Measurements from ENCODE around the gene STX12. TPM values are rescaled to one million over a fixed set of nuclear protein-coding genes. Genes with fewer than 3 reads are reported as not detected.
"Not testable (repeated sequence)": the region's sequence is repeated elsewhere in the genome, so short reads cannot be mapped to it uniquely, and the experiment has no call there.

STX12 gene
- total RNA-seq, 1 donor from 2014 or later, result 47.7 TPM

DNA sequence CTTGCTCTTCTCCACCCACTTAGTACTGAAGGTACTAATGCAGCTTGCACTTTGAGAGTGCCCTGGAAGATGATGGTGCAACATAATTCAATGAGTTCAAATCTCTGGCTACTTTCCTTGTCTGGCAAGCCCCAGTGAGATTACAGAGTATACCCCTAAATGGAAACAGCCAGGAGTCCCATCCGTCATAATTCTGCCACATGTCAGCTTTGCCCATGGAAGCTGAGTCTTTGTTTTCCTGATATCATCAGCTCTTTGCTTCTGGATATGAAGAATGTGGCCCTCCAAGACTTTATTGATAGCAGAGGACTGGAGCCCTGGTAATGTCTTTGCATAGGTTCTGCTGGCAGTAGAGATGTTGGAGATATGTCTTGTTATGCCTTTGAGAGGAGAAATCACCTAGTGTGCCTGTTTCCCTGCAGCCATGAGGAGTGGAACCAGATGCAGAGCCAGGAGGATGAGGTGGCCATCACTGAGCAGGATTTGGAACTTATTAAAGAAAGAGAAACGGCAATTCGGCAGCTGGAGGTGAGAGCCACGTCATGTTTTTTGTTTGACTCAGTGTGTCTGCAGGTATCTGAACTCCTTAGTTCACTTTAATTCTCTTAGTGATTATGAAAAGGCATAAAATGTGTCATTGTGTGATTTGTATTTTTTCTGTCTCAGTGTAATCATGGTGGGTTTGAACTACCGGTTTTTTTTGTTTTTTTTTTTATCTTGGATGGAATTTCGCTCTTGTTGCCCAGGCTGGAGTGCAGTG, 38.9 kb downstream of the STX12 start:
- DNase-seq, result no peak

DNA sequence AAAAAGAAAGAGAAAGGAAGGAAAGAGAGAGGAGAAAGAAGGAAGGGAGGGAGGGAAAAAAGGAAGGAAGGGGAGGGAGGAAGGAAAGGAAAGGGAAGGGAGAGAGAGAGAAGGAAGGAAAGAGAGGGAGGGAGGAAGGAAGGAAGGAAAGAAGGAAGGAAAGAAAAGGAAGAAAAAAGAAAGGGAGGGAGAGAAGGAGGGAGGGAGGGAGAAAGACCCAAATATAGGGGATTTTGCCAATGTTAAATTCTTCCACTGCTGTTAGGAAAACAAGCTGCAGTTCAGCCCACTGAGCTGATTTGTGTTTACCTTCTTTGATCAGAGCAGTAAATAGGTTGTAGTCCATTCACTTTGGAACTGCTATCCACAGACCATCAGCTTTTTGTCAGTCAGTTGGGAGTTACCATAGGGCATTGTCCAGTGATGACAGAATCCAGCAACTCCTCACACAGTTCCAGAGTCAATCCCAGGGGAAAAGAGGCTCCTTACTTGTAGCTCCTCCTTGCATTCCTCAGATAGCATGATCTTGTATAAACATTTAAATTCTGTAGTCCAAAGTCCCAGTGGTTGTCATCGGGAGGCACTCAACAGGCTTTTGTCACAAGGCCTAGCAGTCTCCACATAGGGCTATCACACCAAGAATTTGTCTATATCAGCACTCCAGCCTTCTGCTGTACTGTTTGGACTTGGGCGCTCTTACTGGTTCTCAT, 44.1 kb downstream of the STX12 start:
- TF ChIP-seq, protein P1, sequence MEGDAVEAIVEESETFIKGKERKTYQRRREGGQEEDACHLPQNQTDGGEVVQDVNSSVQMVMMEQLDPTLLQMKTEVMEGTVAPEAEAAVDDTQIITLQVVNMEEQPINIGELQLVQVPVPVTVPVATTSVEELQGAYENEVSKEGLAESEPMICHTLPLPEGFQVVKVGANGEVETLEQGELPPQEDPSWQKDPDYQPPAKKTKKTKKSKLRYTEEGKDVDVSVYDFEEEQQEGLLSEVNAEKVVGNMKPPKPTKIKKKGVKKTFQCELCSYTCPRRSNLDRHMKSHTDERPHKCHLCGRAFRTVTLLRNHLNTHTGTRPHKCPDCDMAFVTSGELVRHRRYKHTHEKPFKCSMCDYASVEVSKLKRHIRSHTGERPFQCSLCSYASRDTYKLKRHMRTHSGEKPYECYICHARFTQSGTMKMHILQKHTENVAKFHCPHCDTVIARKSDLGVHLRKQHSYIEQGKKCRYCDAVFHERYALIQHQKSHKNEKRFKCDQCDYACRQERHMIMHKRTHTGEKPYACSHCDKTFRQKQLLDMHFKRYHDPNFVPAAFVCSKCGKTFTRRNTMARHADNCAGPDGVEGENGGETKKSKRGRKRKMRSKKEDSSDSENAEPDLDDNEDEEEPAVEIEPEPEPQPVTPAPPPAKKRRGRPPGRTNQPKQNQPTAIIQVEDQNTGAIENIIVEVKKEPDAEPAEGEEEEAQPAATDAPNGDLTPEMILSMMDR (IDR thresholded peaks at IDR 0.05; ENCODE audit: partially characterized antibody, unreplicated experiment), result no peak
- Mint-ChIP-seq H3K27ac (ENCODE audit: unreplicated experiment) (peak overlapping the region; percentile 68), H3K4me3 (ENCODE audit: unreplicated experiment) (no peak overlapping the region), H3K27me3 (ENCODE audit: unreplicated experiment) (no peaks in the 10 kb centered on the region), H3K36me3 (ENCODE audit: unreplicated experiment) (no peaks in the 10 kb centered on the region), H3K4me1 (ENCODE audit: low read depth, unreplicated experiment) (no peaks in the 10 kb centered on the region), H3K9me3 (ENCODE audit: unreplicated experiment) (no peaks in the 10 kb centered on the region)
- no peak for DNase-seq

More for the DNA sequence above, 38.9 kb downstream of the STX12 start:
- Mint-ChIP-seq H3K4me3 (ENCODE audit: unreplicated experiment) (no peak overlapping the region), H3K4me1 (ENCODE audit: low read depth, unreplicated experiment) (no peaks in the 10 kb centered on the region), H3K27me3 (ENCODE audit: unreplicated experiment) (no peaks in the 10 kb centered on the region), H3K36me3 (ENCODE audit: unreplicated experiment) (no peaks in the 10 kb centered on the region), H3K27ac (ENCODE audit: unreplicated experiment) (no peak overlapping the region), H3K9me3 (ENCODE audit: unreplicated experiment) (no peaks in the 10 kb centered on the region)
- TF ChIP-seq, protein P1 (IDR thresholded peaks at IDR 0.05; ENCODE audit: partially characterized antibody, unreplicated experiment), result no peak

DNA sequence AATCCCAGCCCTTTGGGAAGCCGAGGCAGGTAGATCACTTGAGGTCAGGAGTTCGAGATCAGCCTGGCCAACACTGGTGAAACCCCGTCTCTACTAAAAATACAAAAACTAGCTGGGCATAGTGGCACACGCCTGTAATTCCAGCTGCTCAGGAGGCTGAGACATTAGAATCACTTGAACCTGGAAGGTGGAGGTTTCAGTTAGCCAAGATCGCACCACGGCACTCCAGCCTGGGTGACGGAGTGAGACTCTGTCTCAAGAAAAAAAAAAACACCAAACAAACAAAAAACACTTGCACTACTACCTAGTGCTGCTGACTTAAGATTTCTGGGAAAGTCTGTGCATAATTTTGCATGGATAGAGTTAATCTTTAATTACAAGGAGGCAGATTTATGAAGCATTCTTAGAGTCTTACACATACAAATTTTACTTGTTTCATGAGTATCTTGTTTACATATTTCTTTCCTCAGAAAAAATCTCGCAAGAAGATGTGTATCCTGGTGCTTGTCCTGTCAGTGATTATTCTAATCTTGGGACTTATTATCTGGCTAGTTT, 48.8 kb downstream of the STX12 start:
- no peaks in the 10 kb centered on the region for H3K4me1 Mint-ChIP-seq (ENCODE audit: low read depth, unreplicated experiment)
- TF ChIP-seq, protein P1 (IDR thresholded peaks at IDR 0.05; ENCODE audit: partially characterized antibody, unreplicated experiment), result no peak
- no peaks in the 10 kb centered on the region for H3K27me3 Mint-ChIP-seq (ENCODE audit: unreplicated experiment)
- H3K4me3 Mint-ChIP-seq (ENCODE audit: unreplicated experiment), result no peak overlapping the region
- H3K9me3 Mint-ChIP-seq (ENCODE audit: unreplicated experiment), result no peaks in the 10 kb centered on the region
- H3K27ac Mint-ChIP-seq (ENCODE audit: unreplicated experiment), result no peak overlapping the region
- H3K36me3 Mint-ChIP-seq (ENCODE audit: unreplicated experiment), result no peaks in the 10 kb centered on the region
- no peak for DNase-seq

DNA sequence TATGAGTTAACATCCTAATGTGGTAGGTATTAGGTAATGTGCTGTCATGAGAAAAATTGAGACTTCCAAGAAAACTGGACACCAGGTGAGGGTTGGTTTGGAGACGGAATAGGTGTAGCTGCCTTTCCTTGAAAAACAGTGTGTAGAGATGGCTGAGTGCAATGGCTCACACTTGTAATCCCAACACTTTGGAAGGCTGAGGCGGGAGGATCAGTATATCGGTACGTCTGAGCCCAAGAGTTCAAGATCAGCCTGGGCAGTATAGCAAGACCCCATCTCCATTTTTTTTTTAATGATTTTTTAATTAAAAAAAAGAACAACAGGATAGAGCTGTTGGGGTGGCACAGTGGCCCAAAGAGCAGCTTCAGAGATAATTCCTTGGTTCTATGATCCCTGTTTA, 50.8 kb downstream of the STX12 start:
- H3K27ac Mint-ChIP-seq (ENCODE audit: unreplicated experiment), result no peak overlapping the region
- H3K36me3 Mint-ChIP-seq (ENCODE audit: unreplicated experiment), result no peaks in the 10 kb centered on the region
- H3K9me3 Mint-ChIP-seq (ENCODE audit: unreplicated experiment), result no peaks in the 10 kb centered on the region
- peaks cover 2% of the 10 kb centered on the region for H3K4me1 Mint-ChIP-seq (ENCODE audit: low read depth, unreplicated experiment)
- H3K4me3 Mint-ChIP-seq (ENCODE audit: unreplicated experiment), result no peak overlapping the region
- DNase-seq, result no peak
- TF ChIP-seq, protein P1 (IDR thresholded peaks at IDR 0.05; ENCODE audit: partially characterized antibody, unreplicated experiment), result no peak
- H3K27me3 Mint-ChIP-seq (ENCODE audit: unreplicated experiment), result peaks cover 3% of the 10 kb centered on the region

DNA sequence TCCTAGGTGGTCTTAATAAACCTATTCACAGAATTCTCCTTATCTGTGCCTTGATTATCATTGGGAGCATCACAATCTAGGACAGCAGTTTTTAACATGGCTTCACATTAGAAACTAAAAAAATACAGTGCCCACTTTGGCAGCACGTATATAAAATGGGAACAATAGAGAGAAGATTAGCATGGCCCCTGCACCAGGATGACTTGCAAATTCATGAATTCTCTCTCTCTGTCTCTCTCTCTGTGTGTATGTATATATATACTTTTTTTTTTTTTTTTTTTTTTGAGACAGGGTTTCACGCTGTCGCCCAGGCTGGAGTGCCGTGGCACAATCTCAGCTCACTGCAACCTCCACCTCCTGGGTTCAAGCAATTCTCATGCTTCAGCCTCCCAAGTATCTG, 51.4 kb downstream of the STX12 start:
- TF ChIP-seq, protein P1 (IDR thresholded peaks at IDR 0.05; ENCODE audit: partially characterized antibody, unreplicated experiment), result no peak
- H3K27me3 Mint-ChIP-seq (ENCODE audit: unreplicated experiment), result peaks cover 3% of the 10 kb centered on the region
- no peaks in the 10 kb centered on the region for H3K36me3 Mint-ChIP-seq (ENCODE audit: unreplicated experiment)
- H3K4me3 Mint-ChIP-seq (ENCODE audit: unreplicated experiment), result no peak overlapping the region
- H3K27ac Mint-ChIP-seq (ENCODE audit: unreplicated experiment), result no peak overlapping the region
- peaks cover 4% of the 10 kb centered on the region for H3K4me1 Mint-ChIP-seq (ENCODE audit: low read depth, unreplicated experiment)
- no peak for DNase-seq
- H3K9me3 Mint-ChIP-seq (ENCODE audit: unreplicated experiment), result no peaks in the 10 kb centered on the region

DNA sequence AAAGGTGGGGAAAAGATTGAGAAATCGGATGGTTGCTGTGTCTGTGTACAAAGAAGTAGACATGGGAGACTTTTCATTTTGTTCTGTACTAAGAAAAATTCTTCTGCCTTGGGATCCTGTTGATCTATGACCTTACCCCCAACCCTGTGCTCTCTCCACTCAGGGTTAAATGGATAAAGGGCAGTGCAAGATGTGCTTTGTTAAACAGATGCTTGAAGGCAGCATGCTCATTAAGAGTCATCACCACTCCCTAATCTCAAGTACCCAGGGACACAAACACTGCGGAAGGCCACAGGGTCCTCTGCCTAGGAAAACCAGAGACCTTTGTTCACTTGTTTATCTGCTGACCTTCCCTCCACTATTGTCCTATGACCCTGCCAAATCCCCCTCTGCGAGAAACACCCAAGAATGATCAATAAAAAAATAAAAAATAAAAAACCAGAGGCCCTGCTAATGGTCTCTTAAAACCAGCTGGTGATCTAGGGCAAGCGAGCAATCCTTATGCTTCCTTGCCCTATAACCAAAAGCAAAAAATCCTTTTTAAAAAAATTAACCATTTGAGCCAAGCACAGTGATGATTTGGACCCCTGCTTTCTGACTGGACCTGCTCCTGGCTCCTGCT, 56.4 kb downstream of the STX12 start:
- H3K27ac Mint-ChIP-seq (ENCODE audit: unreplicated experiment), result peak overlapping the region; percentile 92
- H3K4me3 Mint-ChIP-seq (ENCODE audit: unreplicated experiment), result peak overlapping the region; percentile 92
- DNase-seq; H3K27me3 Mint-ChIP-seq (ENCODE audit: unreplicated experiment); H3K9me3 Mint-ChIP-seq (ENCODE audit: unreplicated experiment); H3K36me3 Mint-ChIP-seq (ENCODE audit: unreplicated experiment): not testable (repeated sequence)
- H3K4me1 Mint-ChIP-seq (ENCODE audit: low read depth, unreplicated experiment), result peaks cover 18% of the 10 kb centered on the region
